SW480 (cell line): ENCODE measurements around the gene GNB1L.
"Not testable (repeated sequence)": the region's sequence is repeated elsewhere in the genome, so short reads cannot be mapped to it uniquely, and the experiment has no call there.

Experiments used
- DNase-seq: peaks from one replicate; pipeline ENCODE4 v3.0.0-alpha.2; 2016; ENCODE audit warnings: low spot score

GNB1L gene

DNA sequence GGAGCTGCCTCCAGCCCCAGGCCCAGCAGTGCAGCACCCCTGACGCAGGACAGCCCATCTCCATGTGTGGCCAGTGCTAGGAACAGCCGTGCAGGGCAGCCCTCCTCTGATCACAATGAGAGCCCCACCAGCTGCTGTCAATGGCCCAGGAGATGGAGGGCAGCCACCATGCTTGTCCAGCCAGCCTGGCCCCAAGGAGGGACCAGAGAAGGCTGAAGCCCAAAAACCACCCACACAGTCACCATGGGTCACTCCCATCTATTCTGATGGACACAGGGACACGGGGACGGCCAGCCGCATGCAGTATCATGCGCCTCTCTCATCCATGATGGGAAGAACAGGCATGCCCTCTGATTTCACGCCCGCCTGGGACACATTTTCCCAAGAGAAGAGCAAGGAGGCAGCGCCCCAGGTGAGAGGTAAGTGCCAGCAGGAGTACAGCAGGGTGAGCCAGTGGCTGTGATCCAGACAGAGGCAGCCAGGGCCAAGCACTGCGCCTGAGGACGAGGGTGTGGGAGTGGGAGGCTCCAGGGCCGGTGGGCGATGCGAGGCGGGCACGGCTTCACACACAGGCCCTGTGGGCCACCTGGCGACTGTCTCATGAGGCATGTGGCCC, 33.6 kb upstream of the GNB1L start:
- DNase-seq = no peak

DNA sequence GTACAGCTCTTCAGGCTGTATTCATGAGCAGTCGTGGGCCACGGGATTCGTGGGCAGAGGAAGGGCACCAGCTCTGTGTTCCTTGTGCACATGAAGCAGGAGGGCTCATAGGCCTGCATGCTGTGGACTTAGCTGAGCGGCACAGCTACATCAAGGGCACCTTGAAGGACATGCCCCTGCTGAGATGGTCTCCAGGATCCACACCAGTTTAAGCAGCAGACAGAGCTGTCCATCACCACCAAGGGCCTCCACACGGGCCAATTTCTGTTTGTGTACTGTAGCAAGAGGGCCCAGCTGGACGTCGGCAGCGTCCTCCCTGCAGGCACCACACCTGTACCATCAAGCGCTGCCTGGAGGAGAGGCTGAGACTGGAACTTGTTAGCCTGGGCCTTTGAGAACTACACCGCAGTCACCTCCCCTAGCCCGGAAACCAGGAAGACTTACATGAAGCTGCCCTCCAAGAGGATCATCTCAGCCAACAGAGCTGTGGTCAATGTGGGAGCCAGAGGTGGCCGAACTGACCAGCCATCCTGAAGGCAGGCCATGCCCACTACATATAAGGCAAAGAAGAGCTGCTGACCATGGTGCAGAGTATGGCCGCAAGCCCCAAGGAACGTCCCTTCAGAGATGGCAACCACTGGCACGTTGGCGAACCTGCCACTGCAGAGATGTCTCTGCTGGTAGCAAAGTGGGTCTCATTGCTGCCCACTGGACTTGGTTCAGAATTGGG, 32.7 kb upstream of the GNB1L start:
- DNase-seq = no peak

DNA sequence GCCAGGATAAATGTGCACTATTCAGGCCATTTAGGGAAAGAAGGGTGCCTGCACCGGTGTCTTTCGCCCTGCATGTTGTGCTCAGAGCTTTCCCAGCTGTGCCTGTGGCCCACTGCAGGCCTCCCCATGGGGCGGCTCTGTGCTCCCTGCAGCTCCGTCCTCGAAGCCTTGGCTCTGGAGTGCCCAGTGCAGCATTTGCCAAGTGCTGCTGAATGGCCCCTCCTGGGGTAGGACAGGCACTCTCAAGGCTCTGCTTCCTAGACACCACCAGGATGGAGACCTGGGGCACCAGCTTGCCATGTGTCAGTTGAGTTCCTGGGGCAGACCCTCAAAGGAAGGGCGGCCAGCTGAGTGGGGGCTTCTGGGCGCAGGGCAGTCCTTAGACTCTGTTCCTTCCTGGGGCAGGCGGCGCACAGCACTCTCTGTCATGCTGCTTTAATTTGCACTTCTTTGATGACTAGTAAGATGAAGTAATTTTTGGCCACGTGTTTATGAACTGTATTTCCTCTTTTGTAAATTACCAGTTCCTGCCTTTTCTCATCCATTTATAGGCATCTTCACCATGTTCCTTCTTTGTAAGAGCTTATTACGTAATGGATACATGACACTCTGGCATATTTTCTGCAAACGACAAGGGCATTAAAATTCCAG, 32.1 kb upstream of the GNB1L start:
- no peak for DNase-seq

DNA sequence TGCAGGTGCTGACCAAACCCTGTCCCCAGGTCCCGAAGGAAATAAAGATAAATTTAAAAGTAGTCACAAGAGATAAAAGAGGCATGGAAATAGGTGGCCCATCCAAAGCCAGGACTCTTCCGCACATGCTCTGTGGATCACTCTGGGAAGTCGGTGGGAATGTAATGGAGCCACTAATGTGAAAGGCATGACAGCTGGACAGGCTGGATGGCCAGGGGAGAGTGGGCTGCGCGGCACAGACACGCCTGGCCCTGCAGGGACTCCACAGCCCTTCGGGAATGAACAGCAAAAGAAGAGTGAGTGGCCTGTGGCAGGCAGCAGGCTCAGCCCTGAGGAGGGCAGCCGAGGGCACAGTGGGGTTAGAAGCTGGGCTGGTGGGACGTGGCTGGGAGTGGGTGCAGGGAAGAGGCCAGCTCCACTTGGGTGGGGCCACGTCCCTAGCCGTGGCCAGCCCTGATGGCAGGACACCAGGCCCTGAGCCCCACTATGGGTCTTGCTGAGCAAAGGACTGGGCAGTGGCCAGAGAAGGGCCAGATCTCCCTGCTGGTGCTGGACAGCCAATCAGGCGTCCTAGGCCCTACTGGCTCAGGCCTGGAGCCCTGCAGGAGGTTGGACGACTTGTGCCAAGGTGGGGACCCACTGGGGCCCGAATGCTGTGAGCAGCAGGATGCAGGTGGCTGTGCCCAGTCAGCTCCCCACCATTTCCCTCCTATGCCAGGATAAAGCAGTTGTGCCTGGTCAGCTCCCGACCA, 31.3 kb upstream of the GNB1L start:
- DNase-seq = no peak

DNA sequence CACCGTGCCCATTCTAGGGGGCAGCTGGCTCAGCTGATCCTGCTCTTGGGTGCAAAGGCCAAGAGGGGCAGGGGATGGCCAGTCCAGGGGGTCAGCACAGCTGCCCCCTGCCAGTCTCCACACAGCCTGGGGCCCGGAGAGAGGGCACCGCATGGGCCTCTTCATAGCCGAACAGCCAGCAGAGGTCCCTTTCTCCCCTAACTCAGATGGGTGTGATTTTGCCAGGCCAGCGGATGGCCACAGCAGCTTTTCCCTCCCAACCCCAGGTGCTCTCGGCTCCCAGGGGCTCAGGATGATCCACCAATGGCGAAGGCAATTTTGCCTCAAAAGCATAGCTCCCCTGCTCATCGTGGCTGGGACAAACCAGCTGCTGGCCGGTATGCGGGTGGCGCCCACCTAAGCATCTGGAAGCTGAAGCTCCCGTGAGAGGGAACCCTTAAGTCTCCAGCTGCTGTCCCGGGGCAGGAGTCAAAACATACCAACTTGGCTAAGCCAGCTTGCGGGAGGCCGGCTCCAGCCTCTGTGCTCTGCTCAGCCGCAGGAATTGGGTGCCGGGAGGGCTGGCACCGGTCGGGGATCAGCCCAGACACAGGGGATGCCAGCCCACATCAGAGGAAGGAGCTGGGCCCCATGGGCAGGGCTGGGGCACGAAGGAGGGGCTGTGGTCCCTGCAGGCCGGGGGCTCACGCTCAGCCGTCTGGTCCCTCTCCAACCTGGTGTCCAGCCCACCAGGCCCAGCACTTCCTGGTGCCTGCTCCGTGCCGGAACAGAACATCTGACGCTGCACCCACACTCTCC, 30.5 kb upstream of the GNB1L start:
- DNase-seq = no peak

DNA sequence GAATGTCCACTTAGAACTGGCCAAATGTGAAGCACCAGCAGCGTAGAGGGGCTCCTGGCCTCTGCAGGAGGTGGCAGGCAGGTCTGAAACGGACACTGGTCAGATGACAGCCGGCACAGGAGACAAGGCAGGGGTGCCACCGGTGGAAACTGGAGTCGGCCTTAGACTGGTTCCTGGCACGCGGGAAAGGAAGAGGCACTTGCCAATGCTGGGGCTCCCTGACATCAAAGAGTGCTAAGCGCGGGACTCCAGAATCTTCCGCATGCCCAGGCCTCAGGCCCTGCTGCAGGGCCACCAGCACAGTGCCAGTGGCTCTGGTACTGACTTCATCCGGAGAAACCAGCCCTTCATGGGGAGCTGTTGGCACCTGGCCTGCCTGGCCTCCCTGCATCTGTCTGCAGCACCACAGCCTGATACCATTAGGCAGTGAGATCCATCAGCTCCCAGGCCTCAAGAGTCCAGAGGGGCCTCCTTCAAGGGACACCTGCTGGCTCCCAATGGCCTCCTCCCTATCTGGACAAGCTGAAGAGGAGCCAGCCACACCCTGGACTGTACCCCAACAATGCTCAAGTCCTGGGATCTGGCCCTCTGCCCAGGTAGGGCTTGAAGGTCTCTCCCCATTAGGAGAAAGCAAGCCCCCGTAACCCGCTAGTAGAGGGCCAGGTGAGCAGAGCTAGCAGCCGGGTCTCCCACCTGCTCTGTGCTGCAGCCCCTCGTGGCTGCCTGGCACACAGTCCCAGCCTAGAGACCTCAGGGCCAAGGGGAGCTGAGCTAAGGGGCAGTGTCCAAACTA, 29.7 kb upstream of the GNB1L start:
- no peak for DNase-seq

DNA sequence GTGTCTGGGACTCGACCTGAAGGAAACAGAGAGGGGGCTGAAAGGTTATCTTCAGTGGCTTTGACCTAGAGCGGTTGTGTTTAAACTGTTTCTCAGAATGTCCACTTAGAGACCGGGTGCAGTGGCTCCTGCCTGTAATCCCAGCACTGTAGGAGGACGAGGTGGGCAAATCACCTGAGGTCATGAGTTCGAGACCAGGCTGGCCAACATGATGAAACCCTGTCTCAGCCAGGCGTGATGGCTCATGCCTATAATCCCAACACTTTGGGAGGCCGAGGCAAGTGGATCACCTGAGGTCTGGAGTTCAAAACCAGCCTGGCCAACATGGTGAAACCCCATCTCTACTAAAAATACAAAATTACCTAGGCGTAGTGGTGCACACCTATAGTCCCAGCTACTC, 28.8 kb upstream of the GNB1L start:
- DNase-seq = not testable (repeated sequence)

DNA sequence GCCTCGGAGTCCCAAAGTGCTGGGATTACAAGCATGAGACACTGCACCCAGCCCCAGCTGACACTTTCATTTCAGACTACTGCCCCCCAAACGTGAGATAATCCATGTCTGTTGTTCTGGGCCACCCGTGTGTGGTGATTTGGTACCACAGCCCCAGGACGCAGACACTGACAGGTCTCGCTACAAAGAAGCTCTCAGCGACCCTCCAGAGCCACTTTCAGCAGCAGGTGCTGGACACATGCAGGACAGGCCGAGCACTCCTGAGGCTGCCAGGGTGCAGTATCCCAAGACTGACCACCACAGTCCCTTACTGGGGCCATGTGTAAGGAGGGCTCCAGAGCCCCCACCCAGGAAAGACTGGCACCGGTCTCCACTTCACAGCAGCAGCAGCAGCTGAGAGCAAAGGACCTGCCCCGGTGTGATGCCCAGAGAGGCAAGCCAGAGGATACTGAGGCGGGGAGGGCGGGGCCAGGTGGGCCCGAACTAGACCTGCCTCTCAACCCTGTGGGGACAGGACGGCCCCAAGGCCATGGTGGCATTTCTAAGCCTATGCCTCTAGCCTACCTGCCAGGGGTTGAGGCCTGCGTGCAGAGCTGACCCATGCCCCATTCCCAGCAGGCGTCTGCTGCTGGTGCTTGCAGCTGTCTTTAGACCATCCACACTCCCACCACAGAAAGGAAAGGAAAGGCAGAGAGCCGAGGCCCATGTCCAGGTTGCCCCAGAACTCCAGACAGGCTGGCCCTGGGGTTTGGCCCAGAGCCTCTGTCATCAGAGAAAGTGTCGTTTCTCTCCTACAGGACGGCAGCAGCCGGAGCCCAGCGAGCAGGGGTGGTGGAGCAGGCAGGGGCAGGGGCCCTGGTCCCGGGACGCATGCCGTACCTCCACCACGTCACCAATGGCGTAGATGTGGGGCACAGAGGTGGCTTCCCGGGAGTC, 28.0 kb upstream of the GNB1L start:
- no peak for DNase-seq

DNA sequence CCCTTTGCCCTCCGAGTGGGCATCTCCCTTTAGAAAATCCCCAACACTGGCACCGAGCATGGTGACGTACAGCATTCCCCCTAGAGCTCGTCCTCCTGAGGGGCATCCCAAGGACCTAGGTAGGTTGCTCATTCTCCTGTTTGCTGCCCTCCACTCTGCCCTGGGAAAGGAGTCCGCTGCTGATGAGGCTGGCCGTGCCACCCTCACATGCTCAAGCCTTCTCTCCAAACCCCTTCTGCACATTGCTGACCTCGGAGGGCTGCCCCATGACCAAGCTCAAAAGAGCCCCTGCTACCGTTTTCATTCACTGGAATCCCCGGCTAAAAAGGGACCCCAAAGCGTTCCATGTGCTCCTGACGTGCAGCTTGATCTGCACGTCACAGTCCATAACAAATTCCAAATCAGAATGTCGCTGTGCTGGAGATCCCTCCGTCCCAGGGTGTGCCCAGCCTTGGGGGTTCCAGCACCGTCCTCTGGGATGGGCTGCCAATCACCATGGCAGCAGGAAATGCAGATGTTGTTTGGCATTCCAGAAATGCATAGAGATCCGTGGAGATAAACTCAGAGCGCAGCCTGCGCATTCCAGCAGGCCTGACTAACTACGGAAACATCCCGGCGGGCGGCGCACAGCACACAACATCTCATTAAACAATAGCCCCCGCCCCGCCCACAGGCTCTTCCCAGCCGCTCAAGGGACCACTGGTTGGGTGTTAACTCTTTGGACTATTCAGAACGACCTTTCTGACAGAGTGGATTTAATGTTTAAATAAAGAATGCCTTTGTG, 26.3 kb upstream of the GNB1L start:
- DNase-seq = peak; percentile 86

DNA sequence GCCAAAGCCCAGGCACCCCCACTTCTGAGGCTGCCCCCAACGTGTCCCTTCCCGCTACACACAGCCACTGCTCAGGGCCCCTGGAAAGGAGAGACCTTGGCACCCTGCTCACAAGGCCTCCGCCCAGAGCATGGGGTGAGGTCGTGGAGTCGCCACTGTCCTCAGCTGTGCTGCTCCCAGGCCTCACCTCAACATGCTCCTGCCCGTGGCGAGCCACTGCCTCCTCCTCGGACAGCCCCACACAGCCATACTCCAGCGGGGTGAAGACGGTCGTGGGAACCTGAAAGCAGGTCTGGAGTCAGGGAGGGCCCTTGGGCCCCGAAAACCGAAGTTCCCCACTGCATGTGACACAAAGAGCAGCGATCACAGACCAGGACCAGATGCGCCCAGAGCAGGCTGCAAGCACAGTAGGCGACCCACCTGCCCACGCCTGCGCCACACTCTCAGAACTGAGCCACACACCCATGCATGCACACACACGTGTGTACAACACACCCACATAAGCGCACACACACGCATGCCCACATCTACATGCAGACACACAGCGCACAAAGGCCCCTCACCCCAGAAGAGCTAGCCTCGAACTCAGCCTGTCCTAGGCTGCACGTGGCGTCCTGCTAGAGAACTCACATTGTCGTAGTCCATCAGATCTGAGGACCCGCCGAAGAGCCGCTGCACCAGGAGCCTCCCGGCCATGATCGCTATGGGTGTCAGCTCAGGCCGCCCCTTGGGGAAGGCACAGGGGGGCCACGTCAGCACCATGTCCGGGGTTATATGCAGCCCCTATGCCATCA, 25.5 kb upstream of the GNB1L start:
- DNase-seq = no peak

DNA sequence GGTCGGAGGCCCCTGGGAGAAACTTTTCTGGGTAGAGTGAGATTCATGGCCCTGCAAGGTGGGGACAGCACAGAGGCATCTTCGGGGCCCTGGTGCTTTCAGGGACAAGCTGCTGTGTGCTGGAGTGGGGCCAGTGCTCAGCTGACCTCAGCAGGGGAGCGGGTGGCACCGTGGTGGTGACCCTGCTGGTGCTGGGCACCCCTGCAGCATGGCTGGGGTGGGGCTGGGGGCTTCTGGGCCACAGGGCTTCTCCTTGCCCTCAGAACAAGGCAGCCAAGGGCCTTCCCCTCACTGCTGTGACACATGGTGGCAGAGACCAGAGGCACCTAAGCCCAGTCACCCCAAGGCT, 24.9 kb upstream of the GNB1L start:
- DNase-seq = no peak

DNA sequence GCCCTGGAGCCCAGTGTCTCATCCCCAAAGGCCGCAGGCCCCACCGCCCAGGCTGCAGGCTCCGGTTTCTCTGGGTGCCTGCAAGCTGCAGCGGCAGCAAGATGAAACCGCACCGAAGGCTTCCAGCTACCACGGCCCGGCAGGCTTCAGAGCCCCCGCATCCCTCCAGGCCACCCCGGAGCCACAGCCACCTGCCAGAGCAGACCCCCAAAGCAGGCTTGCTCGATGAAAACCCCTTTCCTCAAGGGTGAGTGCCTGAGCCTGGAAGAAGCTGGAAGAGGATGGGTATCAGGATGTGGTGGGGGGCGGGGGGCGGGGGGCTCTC, 24.5 kb upstream of the GNB1L start:
- no peak for DNase-seq

DNA sequence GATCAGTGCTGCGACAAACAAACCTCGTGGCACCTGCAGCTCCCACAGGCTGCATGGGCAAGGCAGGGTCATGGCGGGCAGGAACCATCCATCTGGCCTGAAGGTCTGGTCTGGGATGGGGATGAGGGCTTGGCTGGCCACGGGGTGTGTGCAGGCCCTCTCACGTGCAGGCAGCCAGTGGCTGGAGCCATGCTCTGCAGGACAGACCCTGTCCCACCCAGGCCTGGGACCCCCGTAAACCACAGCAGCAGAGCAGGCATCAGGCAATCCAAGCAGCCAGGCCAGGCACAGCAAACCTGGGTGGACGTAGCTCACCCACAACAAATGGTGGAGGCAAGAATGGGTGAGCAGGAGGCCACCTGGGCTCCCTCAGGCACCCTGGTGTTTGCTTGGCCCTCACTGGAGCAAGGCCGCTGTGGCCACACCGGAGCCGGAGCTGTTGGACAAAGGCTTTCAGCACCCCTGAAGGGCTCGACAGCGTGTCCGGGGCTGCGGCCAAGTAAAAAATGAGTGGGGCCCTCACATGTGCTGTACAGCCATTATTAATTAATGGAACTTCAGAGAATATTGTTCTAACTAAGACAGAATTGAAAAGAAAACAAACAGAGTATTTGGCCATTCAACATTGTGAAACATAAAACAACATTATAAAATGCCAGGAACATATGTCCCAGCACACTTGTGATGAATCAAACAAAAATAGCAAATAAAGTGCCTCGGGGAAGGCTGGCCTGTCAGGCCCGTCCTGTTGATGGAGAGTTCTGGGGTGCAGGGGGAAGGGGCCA, 24.0 kb upstream of the GNB1L start:
- no peak for DNase-seq

DNA sequence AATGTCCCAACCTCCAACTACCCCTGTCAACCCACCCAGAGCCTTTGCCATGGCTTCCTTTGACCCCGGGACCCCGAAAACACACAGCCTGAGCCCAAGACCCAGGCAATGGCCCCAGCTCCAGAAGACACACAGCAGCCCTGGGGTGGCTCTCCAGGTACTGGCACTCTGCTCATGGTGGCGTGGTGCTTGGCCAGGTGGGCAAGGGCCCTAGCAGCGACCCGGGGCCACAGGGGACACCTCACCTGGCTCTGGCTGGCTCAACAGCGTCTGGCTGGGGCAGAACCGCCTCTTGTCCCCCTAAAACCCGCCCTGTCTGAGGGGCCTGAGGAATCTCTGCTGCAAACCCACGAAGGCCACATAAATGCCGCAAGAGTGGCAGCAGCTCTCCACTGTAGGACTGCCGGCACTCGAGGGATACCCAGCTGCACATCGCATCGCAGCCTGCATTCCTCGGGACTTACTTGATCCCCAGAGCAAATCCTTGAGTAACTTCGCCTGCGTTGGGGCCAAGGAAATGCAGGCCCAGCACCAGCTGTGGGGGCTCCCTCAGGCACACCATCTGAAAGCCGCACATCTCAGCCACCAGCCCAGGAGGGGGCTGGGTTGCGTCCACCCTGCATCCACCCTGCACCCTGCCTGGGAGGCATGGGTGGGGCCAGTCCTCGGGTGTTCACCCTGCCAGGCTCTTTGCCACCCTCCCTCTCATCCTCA, 23.1 kb upstream of the GNB1L start:
- no peak for DNase-seq

DNA sequence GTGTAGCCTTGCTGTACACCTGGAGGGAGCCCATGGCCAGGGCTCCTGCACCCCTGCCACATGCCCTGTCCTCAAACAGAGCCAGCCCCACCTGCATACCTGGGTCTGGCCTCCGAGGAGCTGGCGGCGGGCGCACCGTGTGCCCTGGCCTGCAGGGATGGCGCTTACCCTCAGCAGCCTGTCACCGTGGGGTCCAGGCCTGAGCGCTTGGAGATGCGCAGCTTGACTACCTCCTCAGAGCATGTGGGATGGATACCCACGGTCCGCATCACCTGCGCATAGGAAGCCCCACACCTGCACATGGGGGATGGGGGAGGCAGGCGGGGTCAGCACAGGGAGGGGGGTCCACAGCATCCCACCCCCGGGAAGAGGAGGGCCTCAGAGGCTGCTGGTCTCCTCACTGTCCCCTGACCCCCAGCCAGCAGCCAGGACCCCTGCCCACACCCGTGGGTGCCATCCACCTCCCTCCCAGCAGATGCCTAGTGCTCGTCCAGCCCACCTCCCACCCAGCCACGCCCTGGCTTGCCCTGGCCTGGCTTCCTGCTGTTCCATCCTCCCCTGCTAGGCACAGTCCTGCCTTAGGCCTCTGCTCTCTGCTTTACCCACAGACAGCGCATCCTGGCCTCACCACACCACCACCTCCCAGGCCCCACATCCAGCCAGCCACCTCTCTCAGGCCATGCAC, 22.4 kb upstream of the GNB1L start:
- DNase-seq = no peak

DNA sequence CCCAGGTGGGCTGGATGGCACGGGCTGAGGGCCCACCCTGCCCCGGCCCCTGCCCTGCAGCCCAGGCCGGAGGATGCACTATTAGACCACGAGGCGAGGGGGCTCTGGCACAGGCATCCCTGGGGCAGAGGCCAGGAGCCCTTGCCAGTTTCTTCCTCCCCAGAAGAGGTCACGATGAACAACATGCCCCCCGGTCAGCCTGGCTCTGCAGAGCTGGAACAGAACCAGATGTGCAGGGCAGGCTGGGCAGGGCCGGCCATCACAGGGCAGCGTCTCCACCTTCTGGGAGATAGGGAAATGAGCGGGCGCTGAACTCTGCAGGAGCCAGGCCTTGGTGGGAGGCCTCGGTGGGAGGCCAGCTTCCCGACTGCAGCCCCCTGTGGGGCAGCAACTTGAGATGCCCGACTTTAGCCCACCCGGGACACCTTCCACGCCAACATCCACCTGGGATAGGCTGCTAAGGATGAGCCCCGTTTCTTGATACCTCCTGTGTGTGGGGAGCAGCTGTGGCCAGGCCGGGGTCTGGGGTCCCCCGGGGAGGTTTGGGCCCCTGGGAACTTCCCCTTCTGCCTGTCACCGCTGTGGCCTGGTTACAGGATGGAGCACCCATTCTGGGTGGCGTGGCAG, 21.8 kb upstream of the GNB1L start:
- no peak for DNase-seq
